HG03095 (cell line): ENCODE measurements around the gene XPC.
A peak's percentile ranks its signal among the peaks of the same experiment; 100 is the strongest.

Source experiments
- ATAC-seq: cut with Tn5 transposase; IDR thresholded peaks from one replicate; pipeline ENCODE4 v1.9.1; 2021; ENCODE audit warnings: moderate library complexity; ENCODE audit not compliant: unreplicated experiment

Gene XPC

GRCh38 chr3:14137004-14137403, 41.4 kb downstream of the XPC start:
- no peak for ATAC-seq

DNA sequence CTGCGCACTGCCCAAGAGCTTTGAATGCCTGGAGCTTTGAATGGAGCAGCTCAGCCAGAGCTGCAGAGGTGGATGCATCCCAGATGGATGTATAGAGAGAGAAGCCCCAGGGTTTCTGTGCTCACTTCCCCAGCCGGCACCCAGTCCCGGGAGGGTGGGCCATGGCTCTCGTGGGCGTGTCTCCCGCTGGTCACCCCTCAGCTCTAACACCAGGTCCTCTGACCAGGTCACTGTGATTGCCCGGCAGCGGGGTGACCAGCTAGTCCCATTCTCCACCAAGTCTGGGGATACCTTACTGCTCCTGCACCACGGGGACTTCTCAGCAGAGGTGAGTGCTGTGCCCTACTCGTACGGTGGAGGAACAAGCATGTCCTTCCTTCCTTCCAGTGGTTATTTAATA, 42.8 kb downstream of the XPC start:
- ATAC-seq = no peak

- no peak for ATAC-seq
These were observed 44.1 kb downstream of the XPC start for GRCh38 chr3:14134291-14134690.

DNA sequence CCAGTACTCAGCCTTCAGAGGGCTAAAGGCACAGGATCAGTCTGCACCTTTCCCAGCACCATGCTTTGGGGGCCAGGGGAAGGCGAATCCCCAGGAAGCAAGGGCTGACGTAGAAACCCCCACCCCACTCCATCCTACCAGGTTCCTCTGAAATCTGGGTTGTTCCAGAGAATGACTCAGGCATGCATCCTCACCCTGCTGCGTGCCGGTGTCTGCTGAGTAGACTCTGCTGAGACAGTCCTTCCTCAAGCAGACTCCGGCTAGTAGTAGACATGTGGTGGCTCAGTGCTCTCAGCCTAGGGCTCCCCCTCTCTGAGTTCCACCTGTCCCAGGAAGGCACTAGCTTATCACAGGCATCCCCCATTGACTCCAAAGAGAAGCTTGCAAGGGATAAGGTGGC, 44.5 kb downstream of the XPC start:
- ATAC-seq = no peak

DNA sequence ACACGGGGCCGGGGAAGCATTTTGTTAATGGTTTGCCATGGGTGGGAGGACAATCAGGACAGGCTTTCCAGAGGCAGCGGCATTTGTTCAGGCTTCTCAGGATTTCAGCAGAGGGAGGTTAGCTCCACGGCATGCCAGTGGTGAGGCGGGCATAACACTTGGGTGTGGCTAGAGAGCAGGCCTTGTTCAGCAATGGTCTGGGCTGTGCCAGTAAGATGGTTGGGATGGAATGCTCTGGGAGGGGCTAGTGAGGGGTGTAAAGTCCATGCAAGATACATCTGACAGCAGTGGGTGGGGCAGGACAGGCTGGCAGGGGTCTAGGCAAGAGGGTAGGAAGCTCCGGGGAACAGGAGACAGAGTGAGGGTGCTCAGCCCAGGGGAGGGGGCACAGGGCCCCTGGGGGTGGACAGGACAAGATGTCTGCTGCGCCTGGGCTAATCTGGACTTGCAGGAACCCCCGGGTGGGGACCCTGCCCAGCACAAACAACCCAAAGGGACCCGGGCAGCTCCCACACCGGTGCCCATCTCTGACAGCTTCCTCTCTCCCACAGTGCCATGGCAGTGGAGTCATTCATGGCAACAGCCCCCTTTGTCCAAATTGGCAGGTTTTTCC, 45.1 kb downstream of the XPC start:
- ATAC-seq = no peak

- ATAC-seq = no peak
These were observed 45.7 kb downstream of the XPC start for GRCh38 chr3:14132689-14133088.

DNA sequence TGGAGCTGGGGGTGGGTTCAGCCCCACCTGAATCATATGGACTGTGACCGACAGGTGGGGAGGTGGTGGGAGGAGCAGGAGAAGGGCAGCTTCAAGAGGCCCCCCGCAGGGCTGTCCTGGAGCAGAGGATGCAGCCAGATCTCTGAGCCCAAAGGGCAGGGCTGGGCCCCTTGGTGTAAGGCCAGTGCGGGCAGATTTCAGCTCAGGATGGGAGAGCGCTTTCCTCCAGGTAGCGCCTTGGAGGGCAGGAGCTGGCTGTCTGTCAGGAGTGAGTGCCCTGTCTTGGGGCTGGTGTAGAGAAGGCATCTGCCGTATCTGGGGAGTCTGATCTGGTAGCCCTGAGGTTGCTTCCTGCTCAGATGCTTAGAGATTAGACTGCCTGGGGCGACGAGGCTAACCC, 46.3 kb downstream of the XPC start:
- no peak for ATAC-seq

GRCh38 chr3:14131134-14131533, 47.3 kb downstream of the XPC start:
- no peak for ATAC-seq

DNA sequence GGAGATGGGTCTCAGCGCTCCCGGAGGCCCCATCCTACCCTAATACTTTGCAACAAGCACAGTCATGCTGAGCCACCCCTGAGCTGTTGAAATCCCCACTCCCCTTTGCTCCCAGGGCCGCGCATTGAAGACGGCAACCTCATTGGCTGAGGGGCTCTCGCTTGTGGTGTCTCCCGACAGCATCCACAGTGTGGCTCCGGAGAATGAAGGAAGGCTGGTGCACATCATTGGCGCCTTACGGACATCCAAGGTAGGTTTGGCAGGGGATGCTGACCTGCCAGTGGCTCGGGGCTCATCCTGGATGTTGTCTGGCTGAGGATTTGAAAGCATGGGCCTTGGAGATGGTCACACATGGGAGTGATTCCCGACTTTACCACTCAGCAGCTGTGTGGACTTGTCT, 47.7 kb downstream of the XPC start:
- no peak for ATAC-seq

GRCh38 chr3:14130230-14130629, 48.2 kb downstream of the XPC start:
- ATAC-seq = no peak

GRCh38 chr3:14129296-14129695, 49.1 kb downstream of the XPC start:
- no peak for ATAC-seq

- no peak for ATAC-seq
These were observed 49.7 kb downstream of the XPC start for GRCh38 chr3:14128724-14129123.

DNA sequence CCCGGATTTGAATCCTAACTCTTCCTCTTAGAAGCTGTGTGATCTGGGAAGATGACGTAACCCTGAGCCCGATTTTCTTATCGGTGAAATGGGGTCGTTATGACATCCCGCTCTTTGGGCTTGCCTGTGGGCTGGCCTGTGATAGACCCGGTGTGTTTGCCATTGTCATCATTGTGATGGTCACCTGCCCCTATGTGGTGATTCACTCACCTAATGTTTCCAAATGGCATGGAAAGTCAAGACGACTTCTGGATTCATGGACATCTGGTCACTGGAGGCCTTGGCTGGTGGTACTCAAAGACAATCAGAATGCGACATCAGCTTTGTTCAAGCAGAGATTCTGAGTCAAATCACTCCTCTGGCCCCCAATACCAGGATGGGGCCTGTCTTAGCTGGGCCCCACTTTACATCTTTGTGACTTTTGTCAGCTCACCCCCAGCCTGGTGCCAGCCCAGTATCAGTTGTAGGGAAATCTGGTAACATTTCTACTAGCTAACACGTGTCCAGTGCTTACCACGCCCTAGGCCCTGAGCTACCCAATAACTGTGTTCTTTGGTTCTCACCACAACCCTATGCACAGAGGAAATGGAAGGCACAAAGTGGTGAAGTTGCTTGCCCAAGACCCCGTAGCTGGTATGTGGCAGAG, 50.8 kb downstream of the XPC start:
- ATAC-seq = no peak

GRCh38 chr3:14126887-14127505, 51.4 kb downstream of the XPC start:
- no peak for ATAC-seq

DNA sequence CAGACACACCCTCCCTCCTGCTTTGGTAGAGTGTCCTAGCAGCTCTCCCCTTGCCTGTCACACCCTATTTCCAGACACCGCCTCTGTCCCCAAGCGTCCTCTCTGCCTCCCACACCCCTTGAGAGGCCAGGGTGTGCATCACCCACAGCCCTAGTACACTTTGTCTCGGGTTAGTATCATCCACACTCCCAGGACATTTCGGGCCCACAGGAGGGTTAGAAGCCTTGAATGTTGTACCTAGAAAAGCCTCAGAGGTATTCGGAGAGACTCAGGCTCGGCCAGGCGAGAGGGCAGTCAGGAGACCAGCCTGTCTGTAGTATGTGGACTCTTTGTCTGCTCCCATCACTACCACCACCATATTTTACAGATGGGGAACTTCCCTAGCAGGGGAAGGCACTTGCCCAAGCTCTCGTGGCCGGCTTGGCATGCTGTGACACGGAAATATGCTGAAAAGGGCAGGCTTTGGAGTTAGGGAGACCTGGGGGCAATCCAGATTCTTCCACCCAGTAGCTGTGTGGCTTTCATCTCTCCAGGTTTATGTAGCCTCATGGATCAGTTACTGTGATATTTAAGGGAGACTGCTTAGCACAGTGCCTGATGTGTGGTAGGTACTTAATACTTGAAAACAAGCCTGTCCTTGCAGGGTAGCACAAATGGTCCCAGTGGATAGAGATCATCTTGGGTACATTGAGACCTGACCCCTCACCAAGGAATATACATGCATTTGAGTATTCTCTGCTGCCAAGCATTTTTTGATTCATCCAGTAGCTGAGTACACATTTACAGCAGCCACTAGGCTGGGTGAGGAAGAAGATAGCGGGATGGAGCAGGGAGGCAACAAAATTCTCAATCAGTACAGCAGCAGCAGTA, 52.1 kb downstream of the XPC start:
- no peak for ATAC-seq

- peak; percentile 34 for ATAC-seq
These were observed 53.0 kb downstream of the XPC start for GRCh38 chr3:14125193-14126016.

DNA sequence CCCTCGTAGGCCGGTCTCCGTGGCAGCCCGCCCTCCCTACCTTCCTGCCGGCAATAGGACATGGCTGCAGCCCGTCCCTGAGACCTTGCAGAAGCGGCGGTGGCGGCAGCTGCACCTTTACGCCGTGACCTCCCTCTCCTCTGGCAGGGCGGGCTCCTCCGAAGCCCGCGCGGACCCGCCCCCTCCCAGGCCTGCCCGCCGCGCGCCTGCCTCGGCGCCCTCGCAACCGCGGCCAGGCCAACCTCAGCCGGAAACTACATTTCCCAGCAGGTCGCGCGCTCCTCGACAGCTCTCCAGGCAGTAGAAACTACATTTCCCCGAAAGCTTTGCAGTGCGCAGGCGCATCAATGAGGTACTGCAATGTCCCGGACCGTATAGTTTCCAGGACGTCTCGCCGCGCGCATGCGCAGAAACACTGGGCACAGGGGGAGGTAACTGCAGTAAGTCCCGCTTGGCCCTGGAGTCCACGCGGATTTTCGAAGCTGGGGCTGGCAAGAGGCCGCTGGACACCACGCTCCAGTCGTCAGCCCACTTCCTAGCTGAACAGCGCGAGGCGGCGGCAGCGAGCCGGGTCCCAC, 53.7 kb downstream of the XPC start, which contains the start of the genes CHCHD4 and TMEM43:
Gene CHCHD4, minus strand, starts transcription at position 256 of the 578 bp plus-strand sequence. Its CDS starts 194 bp downstream, at position 62.
Gene TMEM43, plus strand, starts transcription at position 438 of the 578 bp plus-strand sequence. CDS start 142 bp downstream, outside the sequence.
- peak; percentile 83 for ATAC-seq

DNA sequence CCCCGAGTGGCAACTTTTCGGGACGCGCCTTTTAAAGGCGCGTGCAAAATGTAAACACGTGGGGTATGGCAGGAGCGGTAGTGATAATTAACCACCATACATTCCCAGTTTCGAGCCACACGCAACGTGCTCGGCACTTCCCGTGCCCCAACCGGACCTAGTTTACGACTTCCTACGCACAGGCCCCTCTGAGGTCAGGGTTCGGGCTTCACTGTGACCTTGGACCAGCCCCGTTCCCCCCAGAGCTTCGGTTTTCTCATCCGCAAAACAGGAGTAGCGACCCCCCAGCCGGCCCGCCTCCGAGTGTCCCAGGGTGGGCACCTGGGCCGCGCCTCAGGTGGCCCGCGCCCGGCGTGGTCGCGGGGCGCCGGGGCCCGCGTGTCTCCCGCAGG, 54.2 kb downstream of the XPC start:
- peak; percentile 34 for ATAC-seq

- no peak for ATAC-seq
These were observed 54.8 kb downstream of the XPC start for GRCh38 chr3:14123308-14124222.
